CD8-positive, alpha-beta memory T cell (primary cell): Measurements from ENCODE around the gene NPM3. TPM values are rescaled to one million over a fixed set of nuclear protein-coding genes. Genes with fewer than 3 reads are reported as not detected.
A peak's percentile ranks its signal among the peaks of the same experiment; 100 is the strongest.

ENCODE experiments used
- CTCF ChIA-PET: fragments of 350-600 bp; sonication (Branson Sonifier 250); formaldehyde crosslinking; loops from one replicate; lab custom pipeline; 2021; ENCODE audit warnings: antibody characterized with exemption; lab: Charles Lee
- POLR2A ChIA-PET: fragments of 350-600 bp; sonication (Branson Sonifier 250); formaldehyde crosslinking; loops from one replicate; lab custom pipeline; 2021; ENCODE audit warnings: antibody characterized with exemption; lab: Charles Lee
- DNase-seq, 5 donors: peaks; one replicate each; pipeline versions ENCODE4 v3.0.0 to v3.0.0-alpha.2; 2020 to 2022; ENCODE audit warnings: mixed read lengths in 1 of 5
- H3K27ac ChIP-seq: one replicate; pipeline ENCODE4 v1.7.0; 2013; ENCODE audit warnings: low read depth, mild to moderate bottlenecking, low read length, moderate library complexity
- H3K27me3 ChIP-seq: 2 replicates; pipeline ENCODE4 v1.7.0; 2013; ENCODE audit warnings: low read length, mild to moderate bottlenecking; ENCODE audit not compliant: insufficient read depth, poor library complexity, severe bottlenecking
- H3K36me3 ChIP-seq: 2 replicates; pipeline ENCODE4 v1.7.0; 2013; ENCODE audit warnings: mild to moderate bottlenecking, low read length, moderate library complexity; ENCODE audit not compliant: insufficient read depth
- H3K4me1 ChIP-seq: 2 replicates; pipeline ENCODE4 v1.7.0; 2013; ENCODE audit warnings: mild to moderate bottlenecking, low read length, moderate library complexity; ENCODE audit not compliant: insufficient read depth
- H3K4me3 ChIP-seq: 2 replicates; pipeline ENCODE4 v1.7.0; 2013; ENCODE audit warnings: mild to moderate bottlenecking, low read length
- H3K9me3 ChIP-seq: 2 replicates; pipeline ENCODE4 v1.7.0; 2013; ENCODE audit warnings: mild to moderate bottlenecking, low read length
- H3K27ac Mint-ChIP-seq, 8 donors: one replicate each; pipeline ENCODE4 v1.8.0; 2020 to 2021; ENCODE audit warnings: mixed read lengths in 8 of 8, mild to moderate bottlenecking in 6 of 8, inconsistent platforms in 3 of 8, moderate library complexity in 3 of 8
- H3K27me3 Mint-ChIP-seq, 2 donors: one replicate each; pipeline ENCODE4 v1.8.0; 2020 to 2021; ENCODE audit warnings: mixed read lengths in 2 of 2, mild to moderate bottlenecking in 1 of 2, moderate library complexity in 1 of 2
- H3K36me3 Mint-ChIP-seq, 3 donors: one replicate each; pipeline ENCODE4 v1.8.0; 2020 to 2021; ENCODE audit warnings: mixed read lengths in 3 of 3, inconsistent platforms in 1 of 3, mild to moderate bottlenecking in 1 of 3
- H3K4me1 Mint-ChIP-seq, 3 donors: one replicate each; pipeline ENCODE4 v1.8.0; 2020 to 2021; ENCODE audit warnings: mixed read lengths in 3 of 3, inconsistent platforms in 1 of 3, mild to moderate bottlenecking in 1 of 3
- H3K4me3 Mint-ChIP-seq, 7 donors: one replicate each; pipeline ENCODE4 v1.8.0; 2020 to 2021; ENCODE audit warnings: mixed read lengths in 7 of 7, mild to moderate bottlenecking in 6 of 7, moderate library complexity in 4 of 7, inconsistent platforms in 2 of 7
- H3K9me3 Mint-ChIP-seq, 5 donors: one replicate each; pipeline ENCODE4 v1.8.0; 2020 to 2022; ENCODE audit warnings: mixed read lengths in 5 of 5, mild to moderate bottlenecking in 3 of 5, moderate library complexity in 2 of 5, inconsistent platforms in 1 of 5
- polyA plus RNA-seq: library from polyadenylated mRNA; unstranded; fragments of 300-500 nt; fragmentation: Illumina TruSeq; gene quantifications from one replicate; pipeline ENCODE4 v1.2.3, GENCODE V29; 2021
- total RNA-seq, 2 experiments: library from RNA; stranded (reverse); gene quantifications; one replicate each; pipeline ENCODE4 v1.2.3, GENCODE V29; 2021

NPM3 gene
- total and polyA plus RNA-seq, 3 experiments from 2014 or later: 7.5 to 217 (median 209) TPM

DNA sequence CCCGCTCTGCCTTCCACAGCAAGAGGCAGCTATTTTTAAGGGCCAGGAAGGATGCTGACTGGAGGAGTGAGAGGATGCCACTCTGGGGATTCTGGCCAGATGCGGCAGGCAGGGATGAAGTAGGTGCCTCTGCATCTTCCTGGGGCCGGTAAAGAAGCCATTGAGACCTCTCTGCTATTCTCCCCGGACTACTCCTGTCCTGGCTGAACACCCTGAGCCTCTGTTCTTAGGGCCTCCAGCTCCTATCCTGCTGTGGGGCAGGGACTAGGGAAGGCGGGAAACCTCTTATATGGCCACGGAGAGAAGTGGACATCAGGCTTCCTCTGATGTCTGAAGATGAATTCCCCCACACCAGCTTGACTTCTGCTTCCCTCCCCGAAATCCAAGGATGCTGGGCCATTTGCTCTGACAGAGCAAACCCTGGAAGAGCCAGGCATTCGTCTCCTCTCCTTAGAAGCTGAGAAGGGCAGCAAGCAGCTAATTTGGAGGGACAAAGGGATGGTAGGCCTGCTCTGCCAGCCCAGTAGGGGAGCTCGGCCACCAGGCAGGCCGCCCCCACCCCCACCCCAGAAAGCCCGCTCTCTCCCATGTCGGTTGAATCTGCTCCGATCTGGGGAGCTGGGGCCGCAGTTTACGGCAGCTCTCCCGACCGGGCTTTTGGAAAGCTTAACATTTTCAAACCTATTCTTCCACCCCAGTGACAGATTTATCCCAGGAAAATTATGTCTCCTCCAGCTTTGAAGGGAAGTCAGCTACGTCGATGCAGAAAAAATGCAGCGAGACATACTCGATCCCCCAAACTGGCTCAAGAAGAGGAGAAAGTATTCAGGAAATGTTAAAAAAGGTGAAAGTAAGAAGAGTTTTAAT is 10.1 kb downstream of the NPM3 start:
- ChIA-PET CTCF (interaction anchor here (1.1 to 6.1 kb wide), 5 partner anchors 8 to 115 kb away, joined by 3 to 27 read pairs (median 5); no protein-coding TSS in a partner anchor), POLR2A (no interaction called here)
- Histone ChIP-seq H3K27me3 (peaks cover 47% of the 10 kb centered on the region), H3K27ac (no peak overlapping the region), H3K36me3 (no peaks in the 10 kb centered on the region), H3K9me3 (no peaks in the 10 kb centered on the region), H3K4me1 (peaks cover 10% of the 10 kb centered on the region), H3K4me3 (no peak overlapping the region)
- no peak for DNase-seq
- no peak overlapping the region for H3K27ac Mint-ChIP-seq
- H3K27me3 Mint-ChIP-seq: peaks cover 44 to 65% of the 10 kb centered on the region in 2 donors
- H3K36me3 Mint-ChIP-seq: peaks cover 0 to 1% (median 0%) of the 10 kb centered on the region in 3 donors
- peaks cover 18 to 36% (median 18%) of the 10 kb centered on the region in 3 donors for H3K4me1 Mint-ChIP-seq
- H3K9me3 Mint-ChIP-seq: no peaks in the 10 kb centered on the region
- peak overlapping the region in 2 of 7 donors; percentile 24 to 79 for H3K4me3 Mint-ChIP-seq

DNA sequence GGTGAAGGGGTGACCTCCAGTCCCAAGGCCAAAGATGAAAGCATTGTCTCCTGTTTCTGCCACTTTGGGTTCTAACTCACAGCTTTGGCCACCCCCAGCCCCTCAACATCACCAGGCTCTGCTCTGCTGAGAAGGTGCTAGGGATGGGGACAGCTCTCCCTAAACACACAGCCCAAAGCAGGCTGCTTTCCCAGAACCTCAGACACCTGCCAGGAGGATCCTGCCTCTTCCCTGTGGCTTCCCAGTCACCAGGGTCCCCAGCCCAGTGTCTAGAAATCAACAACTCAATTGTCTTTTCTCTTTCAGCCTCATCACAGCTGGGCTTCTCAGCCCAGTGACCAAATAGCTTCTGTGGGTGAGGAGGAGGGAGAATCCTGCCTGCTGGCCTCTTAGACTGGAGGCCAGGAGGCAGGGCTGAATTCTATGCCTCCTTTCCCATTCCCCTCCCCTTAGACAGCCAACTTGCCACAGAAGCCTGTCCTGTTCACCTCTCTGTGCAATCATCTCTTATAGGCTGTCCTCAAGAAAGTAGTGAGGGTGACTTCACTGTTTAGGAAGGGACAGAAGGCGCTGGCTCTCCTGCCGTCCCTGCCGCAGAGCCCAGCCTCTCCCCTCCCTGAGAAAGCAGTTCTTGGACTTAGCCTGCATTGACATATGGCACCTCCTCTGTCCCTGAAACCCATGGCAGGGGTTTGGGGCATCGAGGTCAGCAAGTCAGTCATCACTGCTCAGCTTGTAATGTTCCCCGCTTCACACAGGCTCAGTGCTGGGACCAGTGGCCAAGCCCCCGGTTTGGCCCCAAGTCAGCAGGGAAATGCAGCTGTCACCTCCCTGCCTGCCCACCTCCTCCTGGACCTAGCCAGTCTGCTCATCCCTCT is 11.0 kb downstream of the NPM3 start:
- H3K4me1 Mint-ChIP-seq: peaks cover 13 to 27% (median 18%) of the 10 kb centered on the region in 3 donors
- CTCF ChIA-PET: interaction anchor here (6.1 kb wide), 1 partner anchor 9 kb away, joined by 27 read pairs; no protein-coding TSS in a partner anchor
- H3K4me3 ChIP-seq: no peak overlapping the region
- H3K4me1 ChIP-seq: peaks cover 10% of the 10 kb centered on the region
- peaks cover 39% of the 10 kb centered on the region for H3K27me3 ChIP-seq
- H3K27me3 Mint-ChIP-seq: peaks cover 41 to 56% of the 10 kb centered on the region in 2 donors
- no peaks in the 10 kb centered on the region for H3K36me3 ChIP-seq
- H3K27ac Mint-ChIP-seq: no peak overlapping the region
- DNase-seq: no peak
- H3K27ac ChIP-seq: no peak overlapping the region
- no peaks in the 10 kb centered on the region for H3K9me3 Mint-ChIP-seq
- POLR2A ChIA-PET: no interaction called here
- peak overlapping the region in 1 of 7 donors; percentile 28 for H3K4me3 Mint-ChIP-seq
- H3K36me3 Mint-ChIP-seq: no peaks in the 10 kb centered on the region
- H3K9me3 ChIP-seq: no peaks in the 10 kb centered on the region

DNA sequence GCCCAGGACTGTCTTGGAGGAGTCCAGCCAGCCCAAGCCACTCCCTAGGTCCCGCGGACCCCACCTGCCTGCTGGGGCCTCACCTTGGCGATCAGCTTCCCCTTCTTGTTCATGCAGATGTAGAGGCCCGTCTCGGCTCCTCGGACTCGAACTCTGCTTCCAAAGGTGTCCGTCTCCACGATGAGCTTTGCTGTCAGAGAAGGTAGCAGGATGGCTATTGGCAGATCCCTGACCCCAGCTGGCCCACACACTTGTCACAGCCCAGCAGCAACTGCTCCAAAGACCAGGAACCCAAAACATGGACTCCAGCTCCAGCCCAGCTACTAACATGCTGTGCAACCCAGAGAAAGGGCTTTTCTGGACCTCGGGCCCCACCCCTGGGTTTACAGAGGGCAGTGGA is 11.9 kb downstream of the NPM3 start:
- Mint-ChIP-seq H3K4me1 (peaks cover 12 to 22% (median 18%) of the 10 kb centered on the region in 3 donors), H3K27ac (peak overlapping the region in 1 of 8 donors; percentile 64), H3K4me3 (peak overlapping the region in 1 of 7 donors; percentile 10), H3K9me3 (no peaks in the 10 kb centered on the region), H3K36me3 (no peaks in the 10 kb centered on the region), H3K27me3 (peaks cover 38 to 55% of the 10 kb centered on the region in 2 donors)
- ChIA-PET POLR2A (no interaction called here), CTCF (interaction anchor here (6.1 kb wide), 1 partner anchor 10 kb away, joined by 27 read pairs; no protein-coding TSS in a partner anchor)
- no peak overlapping the region for H3K27ac ChIP-seq
- no peaks in the 10 kb centered on the region for H3K36me3 ChIP-seq
- no peak for DNase-seq
- peaks cover 31% of the 10 kb centered on the region for H3K27me3 ChIP-seq
- no peak overlapping the region for H3K4me3 ChIP-seq
- no peaks in the 10 kb centered on the region for H3K9me3 ChIP-seq
- H3K4me1 ChIP-seq: peaks cover 10% of the 10 kb centered on the region

DNA sequence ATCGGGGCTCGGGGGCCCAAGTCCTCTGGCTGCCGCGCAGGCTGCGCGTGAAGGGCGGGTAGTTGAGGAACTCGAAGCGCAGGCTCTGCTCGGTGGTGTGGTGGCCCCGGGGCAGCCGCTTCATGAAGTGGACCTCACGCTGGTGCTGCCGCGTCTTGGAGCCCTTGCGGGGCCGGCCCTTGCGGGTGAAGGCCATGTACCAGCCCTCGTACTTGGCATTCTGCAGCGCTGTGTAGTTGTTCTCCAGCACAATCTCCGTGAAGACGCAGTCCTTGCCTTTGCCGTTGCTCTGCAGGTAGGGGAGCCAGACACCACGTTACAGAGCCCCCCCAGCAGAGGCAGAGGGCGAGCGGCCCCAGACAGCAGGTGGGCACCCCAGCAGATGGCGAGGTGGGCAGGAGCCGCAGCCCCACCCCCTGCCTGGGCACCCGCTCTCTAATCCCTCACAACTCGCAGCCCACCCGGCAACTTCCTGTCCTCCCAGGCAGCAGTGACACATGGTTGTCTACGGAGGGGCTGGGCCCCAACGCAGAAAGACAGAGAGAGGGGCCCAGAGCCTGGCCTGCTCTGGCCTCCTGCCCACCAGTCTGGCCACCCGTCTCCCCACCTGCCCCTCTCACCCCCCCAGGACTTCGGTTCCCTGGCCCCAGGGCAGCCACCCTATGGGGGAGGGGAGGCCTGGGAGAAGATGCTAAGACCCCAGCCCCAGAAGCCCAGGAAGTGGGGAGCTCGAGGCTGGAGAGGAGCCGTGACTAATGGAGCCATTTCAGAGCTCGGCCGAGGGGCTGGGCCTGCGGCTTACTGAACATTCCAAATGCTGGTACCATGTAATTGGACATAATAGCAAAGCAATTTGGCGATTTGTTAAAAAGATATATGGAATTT is 12.7 kb downstream of the NPM3 start:
- Mint-ChIP-seq H3K9me3 (no peaks in the 10 kb centered on the region), H3K27me3 (peaks cover 38 to 57% of the 10 kb centered on the region in 2 donors), H3K36me3 (no peaks in the 10 kb centered on the region), H3K27ac (no peak overlapping the region), H3K4me3 (no peak overlapping the region), H3K4me1 (peaks cover 12 to 22% (median 18%) of the 10 kb centered on the region in 3 donors)
- POLR2A ChIA-PET: interaction anchor here (0.6 kb wide), 1 partner anchor 430 kb away, joined by 3 read pairs; no protein-coding TSS in a partner anchor
- Histone ChIP-seq H3K27me3 (peaks cover 31% of the 10 kb centered on the region), H3K36me3 (no peaks in the 10 kb centered on the region), H3K9me3 (no peaks in the 10 kb centered on the region), H3K4me3 (no peak overlapping the region), H3K27ac (no peak overlapping the region), H3K4me1 (peaks cover 10% of the 10 kb centered on the region)
- no peak for DNase-seq
- CTCF ChIA-PET: interaction anchor here (6.1 kb wide), 1 partner anchor 11 kb away, joined by 27 read pairs; no protein-coding TSS in a partner anchor

DNA sequence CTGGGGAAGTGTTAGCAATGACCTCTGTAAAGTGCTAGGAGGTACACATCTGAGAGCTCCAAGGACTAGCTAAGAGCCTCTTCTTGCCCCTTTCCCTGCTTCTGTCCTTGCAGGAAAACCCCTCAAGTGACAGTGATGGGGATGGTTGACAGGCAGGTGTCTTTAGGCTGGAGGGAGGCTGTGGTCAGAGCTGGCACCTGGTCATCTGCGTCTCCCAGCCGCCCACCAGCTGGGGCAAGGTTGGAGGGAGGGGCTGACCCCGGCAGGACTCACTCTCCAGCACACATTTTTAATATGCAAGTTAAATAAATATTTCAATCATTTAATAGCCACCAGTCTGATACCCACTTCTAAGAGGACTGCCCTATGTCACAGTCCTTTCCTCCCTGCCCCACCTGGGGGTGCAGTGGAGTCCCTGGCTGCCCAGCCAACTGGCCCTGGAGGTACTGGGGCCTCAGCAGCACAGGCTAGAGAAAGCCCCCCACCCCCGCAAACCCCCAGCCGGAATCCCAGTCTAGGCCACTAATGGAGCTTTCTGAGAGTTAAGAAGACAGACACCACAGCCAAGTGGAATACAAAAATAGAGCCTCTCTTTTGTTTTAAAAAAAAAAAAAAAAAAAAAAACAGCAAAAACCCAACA is 13.6 kb downstream of the NPM3 start:
- ChIA-PET CTCF (interaction anchor here (6.1 kb wide), 1 partner anchor 12 kb away, joined by 27 read pairs; no protein-coding TSS in a partner anchor), POLR2A (interaction anchor here (0.6 kb wide), 1 partner anchor 429 kb away, joined by 3 read pairs; no protein-coding TSS in a partner anchor)
- Histone ChIP-seq H3K36me3 (no peaks in the 10 kb centered on the region), H3K9me3 (no peaks in the 10 kb centered on the region), H3K27ac (no peak overlapping the region), H3K4me1 (peaks cover 1% of the 10 kb centered on the region), H3K4me3 (no peak overlapping the region), H3K27me3 (peaks cover 23% of the 10 kb centered on the region)
- H3K4me3 Mint-ChIP-seq: no peak overlapping the region
- H3K4me1 Mint-ChIP-seq: peaks cover 10 to 16% (median 15%) of the 10 kb centered on the region in 3 donors
- H3K9me3 Mint-ChIP-seq: no peaks in the 10 kb centered on the region
- H3K27ac Mint-ChIP-seq: peak overlapping the region in 1 of 8 donors; percentile 51
- DNase-seq: no peak
- no peaks in the 10 kb centered on the region for H3K36me3 Mint-ChIP-seq
- peaks cover 38 to 53% of the 10 kb centered on the region in 2 donors for H3K27me3 Mint-ChIP-seq

DNA sequence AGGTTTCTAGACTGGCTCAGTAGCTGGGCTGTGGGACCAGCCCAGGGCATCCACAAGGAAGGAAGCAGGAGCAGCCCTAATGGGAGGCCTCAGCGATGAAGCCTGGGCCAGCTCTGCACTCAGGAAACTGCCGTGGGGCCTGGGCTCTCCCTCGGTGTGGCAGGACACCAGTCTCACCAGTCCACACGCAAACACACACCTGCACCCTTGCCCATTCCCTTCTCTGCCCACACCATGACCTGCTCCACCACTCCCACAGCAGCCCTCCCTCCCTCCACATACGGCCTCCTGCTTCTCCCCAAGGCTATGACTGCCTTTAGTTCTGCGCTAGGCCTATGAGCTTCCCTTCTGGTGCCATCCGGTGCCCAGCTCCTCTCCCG is 14.5 kb downstream of the NPM3 start:
- Histone ChIP-seq H3K27me3 (peaks cover 14% of the 10 kb centered on the region), H3K4me3 (no peak overlapping the region), H3K4me1 (no peaks in the 10 kb centered on the region), H3K36me3 (no peaks in the 10 kb centered on the region), H3K9me3 (no peaks in the 10 kb centered on the region), H3K27ac (no peak overlapping the region)
- Mint-ChIP-seq H3K4me1 (peaks cover 5 to 7% (median 6%) of the 10 kb centered on the region in 3 donors), H3K4me3 (no peak overlapping the region), H3K36me3 (no peaks in the 10 kb centered on the region), H3K27me3 (peaks cover 29 to 47% of the 10 kb centered on the region in 2 donors), H3K9me3 (no peaks in the 10 kb centered on the region), H3K27ac (peak overlapping the region in 1 of 8 donors; percentile 17)
- ChIA-PET CTCF (interaction anchor here (6.1 kb wide), 1 partner anchor 12 kb away, joined by 27 read pairs; no protein-coding TSS in a partner anchor), POLR2A (no interaction called here)
- no peak for DNase-seq
